SK-N-SH (cell line): ENCODE measurements around the gene PNPLA2. TPM values are rescaled to one million over a fixed set of nuclear protein-coding genes. Genes with fewer than 3 reads are reported as not detected.

ENCODE experiments used
- CTCF ChIA-PET: fragments of 300-600, 350-600 bp; formaldehyde crosslinking; extraction: SDS; loops from one replicate; lab custom pipeline; 2021; lab: Yijun Ruan, JAX
- POLR2A ChIA-PET: fragments of 350-600 bp; sonication (Branson Sonifier 250); formaldehyde crosslinking; extraction: SDS; loops from one replicate; lab custom pipeline; 2020; ENCODE audit warnings: antibody characterized with exemption, inconsistent platforms; lab: Yijun Ruan, JAX
- DNase-seq: peaks from one replicate; pipeline ENCODE4 v3.0.0; 2012
- H2AFZ ChIP-seq: fragments of 200-600 bp; sonication (generic); 2 replicates; pipeline ENCODE4 v1.8.1; 2016; ENCODE audit warnings: antibody characterized with exemption, mild to moderate bottlenecking, low read depth
- H3F3A ChIP-seq: fragments of 200-600 bp; sonication (generic); replicated peaks from 2 replicates; pipeline ENCODE3; 2016; ENCODE audit warnings: antibody characterized with exemption, mild to moderate bottlenecking; ENCODE audit not compliant: insufficient read depth
- H3K27ac ChIP-seq, 2 experiments: fragments of 200-500 bp in 1 of 2; fragments of 200-600 bp in 1 of 2; sonication (Bioruptor generic) in 1 of 2; sonication (generic), shearing (Covaris generic) in 1 of 2; 2 replicates each; pipeline versions ENCODE4 v1.5.1 to v1.6.1; 2014 to 2016; ENCODE audit warnings: low read depth in 2 of 2, inconsistent platforms in 1 of 2, low read length in 1 of 2, mild to moderate bottlenecking in 1 of 2, mixed read lengths in 1 of 2
- H3K27me3 ChIP-seq: fragments of 200-600 bp; sonication (generic), shearing (Covaris generic); 2 replicates; pipeline ENCODE4 v1.6.1; 2016; ENCODE audit warnings: mixed run types; ENCODE audit not compliant: insufficient read depth
- H3K36me3 ChIP-seq, 2 experiments: fragments of 200-500 bp in 1 of 2; fragments of 200-600 bp in 1 of 2; sonication (Bioruptor generic) in 1 of 2; sonication (generic) in 1 of 2; replicated peaks in 1 of 2; 2 replicates each; pipeline versions ENCODE3 to v1.5.1; 2014 to 2016; ENCODE audit warnings: low read length in 1 of 2, mild to moderate bottlenecking in 1 of 2; ENCODE audit not compliant: insufficient read depth in 2 of 2, control insufficient read depth in 1 of 2
- H3K4me1 ChIP-seq, 2 experiments: fragments of 200-500 bp in 1 of 2; fragments of 200-600 bp in 1 of 2; sonication (Bioruptor generic) in 1 of 2; sonication (generic), shearing (Covaris generic) in 1 of 2; 2 replicates each; pipeline versions ENCODE4 v1.5.1 to v1.6.1; 2014 to 2016; ENCODE audit warnings: low read depth in 1 of 2, low read length in 1 of 2, mixed run types in 1 of 2; ENCODE audit not compliant: insufficient read depth in 2 of 2, control insufficient read depth in 1 of 2
- H3K4me2 ChIP-seq: fragments of 200-600 bp; sonication (generic), shearing (Covaris generic); 2 replicates; pipeline ENCODE4 v1.6.1; 2017; ENCODE audit warnings: mixed run types
- H3K4me3 ChIP-seq, 2 experiments: fragments of 200-500 bp in 1 of 2; fragments of 200-600 bp in 1 of 2; sonication (Bioruptor generic) in 1 of 2; sonication (generic), shearing (Covaris generic) in 1 of 2; 2 replicates each; pipeline versions ENCODE4 v1.5.1 to v1.8.1; 2014 to 2016; ENCODE audit warnings: low read depth in 2 of 2, inconsistent platforms in 1 of 2, low read length in 1 of 2, mild to moderate bottlenecking in 1 of 2, mixed read lengths in 1 of 2, moderate library complexity in 1 of 2
- H3K79me2 ChIP-seq: fragments of 200-600 bp; sonication (generic); 2 replicates; pipeline ENCODE4 v1.8.1; 2017; ENCODE audit warnings: mild to moderate bottlenecking; ENCODE audit not compliant: insufficient read depth
- H3K9ac ChIP-seq: fragments of 200-600 bp; sonication (generic); 2 replicates; pipeline ENCODE4 v1.6.1; 2017; ENCODE audit warnings: mixed run types
- H3K9me2 ChIP-seq: fragments of 200-600 bp; sonication (generic); 2 replicates; pipeline ENCODE4 v1.6.1; 2017; ENCODE audit warnings: mixed run types
- H3K9me3 ChIP-seq: fragments of 200-600 bp; sonication (generic); 2 replicates; pipeline ENCODE4 v1.6.1; 2017; ENCODE audit warnings: mixed run types, mild to moderate bottlenecking, moderate library complexity
- H4K20me1 ChIP-seq: fragments of 200-600 bp; sonication (generic); 2 replicates; pipeline ENCODE4 v1.6.1; 2017; ENCODE audit warnings: mild to moderate bottlenecking, mixed run types; ENCODE audit not compliant: insufficient read depth
- FOSL2 ChIP-seq: IDR thresholded peaks from 2 replicates; pipeline ENCODE4 v1.4.0; 2012; ENCODE audit warnings: low read depth, mild to moderate bottlenecking, moderate library complexity, borderline replicate concordance
- FOXM1 ChIP-seq: IDR thresholded peaks from 2 replicates; pipeline ENCODE4 v1.4.0; 2012; ENCODE audit warnings: low read depth, mild to moderate bottlenecking
- NFIC ChIP-seq: IDR thresholded peaks from 2 replicates; pipeline ENCODE4 v1.4.0; 2012; ENCODE audit warnings: borderline replicate concordance
- RCOR1 ChIP-seq: fragments of 150-350 bp; IDR thresholded peaks from 2 replicates; pipeline ENCODE4 v1.6.1; 2017; ENCODE audit warnings: antibody characterized with exemption, low read length
- SIN3A ChIP-seq: IDR thresholded peaks from 2 replicates; pipeline ENCODE4 v1.6.1; 2012; ENCODE audit warnings: low read depth, mild to moderate bottlenecking, low read length, moderate library complexity, borderline replicate concordance
- TAF1 ChIP-seq: IDR thresholded peaks from 2 replicates; pipeline ENCODE4 v1.6.1; 2012; ENCODE audit warnings: low read depth, mild to moderate bottlenecking, low read length, moderate library complexity, borderline replicate concordance
- WGBS: methylation state at CpG from one replicate; pipeline ENCODE4 v1.1.6; 2017; ENCODE audit warnings: low lambda C conversion rate; 5-methylcytosine and 5-hydroxymethylcytosine counted together
- polyA plus RNA-seq, 3 experiments: library from polyadenylated mRNA; depleted of rRNA; stranded (reverse); fragments of >200 nt; gene quantifications; 2 replicates each; pipeline ENCODE4 v1.2.3, GENCODE V29; 2012
- TF ChIP-seq, protein P1 (sequence below): fragments of 200-600 bp; sonication (generic); IDR thresholded peaks from 2 replicates; pipeline ENCODE4 v1.6.1; 2017; ENCODE audit warnings: antibody characterized with exemption, mild to moderate bottlenecking, moderate library complexity
- TF ChIP-seq, protein P2 (sequence below): IDR thresholded peaks from 2 replicates; pipeline ENCODE4 v1.4.0; 2012; ENCODE audit warnings: low read depth, borderline replicate concordance

The PNPLA2 gene
- polyA plus RNA-seq, 1 of the 3 experiments (the other 2 are of a cell fraction) = 60.3 TPM

GRCh38 chr11:812390-812789 is 6.3 kb upstream of the PNPLA2 start (continued):
- TF ChIP-seq, protein P1, sequence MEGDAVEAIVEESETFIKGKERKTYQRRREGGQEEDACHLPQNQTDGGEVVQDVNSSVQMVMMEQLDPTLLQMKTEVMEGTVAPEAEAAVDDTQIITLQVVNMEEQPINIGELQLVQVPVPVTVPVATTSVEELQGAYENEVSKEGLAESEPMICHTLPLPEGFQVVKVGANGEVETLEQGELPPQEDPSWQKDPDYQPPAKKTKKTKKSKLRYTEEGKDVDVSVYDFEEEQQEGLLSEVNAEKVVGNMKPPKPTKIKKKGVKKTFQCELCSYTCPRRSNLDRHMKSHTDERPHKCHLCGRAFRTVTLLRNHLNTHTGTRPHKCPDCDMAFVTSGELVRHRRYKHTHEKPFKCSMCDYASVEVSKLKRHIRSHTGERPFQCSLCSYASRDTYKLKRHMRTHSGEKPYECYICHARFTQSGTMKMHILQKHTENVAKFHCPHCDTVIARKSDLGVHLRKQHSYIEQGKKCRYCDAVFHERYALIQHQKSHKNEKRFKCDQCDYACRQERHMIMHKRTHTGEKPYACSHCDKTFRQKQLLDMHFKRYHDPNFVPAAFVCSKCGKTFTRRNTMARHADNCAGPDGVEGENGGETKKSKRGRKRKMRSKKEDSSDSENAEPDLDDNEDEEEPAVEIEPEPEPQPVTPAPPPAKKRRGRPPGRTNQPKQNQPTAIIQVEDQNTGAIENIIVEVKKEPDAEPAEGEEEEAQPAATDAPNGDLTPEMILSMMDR = no peak
- no peak for TF ChIP-seq TAF1
- TF ChIP-seq SIN3A = no peak
- TF ChIP-seq NFIC = no peak
- TF ChIP-seq, protein P2, sequence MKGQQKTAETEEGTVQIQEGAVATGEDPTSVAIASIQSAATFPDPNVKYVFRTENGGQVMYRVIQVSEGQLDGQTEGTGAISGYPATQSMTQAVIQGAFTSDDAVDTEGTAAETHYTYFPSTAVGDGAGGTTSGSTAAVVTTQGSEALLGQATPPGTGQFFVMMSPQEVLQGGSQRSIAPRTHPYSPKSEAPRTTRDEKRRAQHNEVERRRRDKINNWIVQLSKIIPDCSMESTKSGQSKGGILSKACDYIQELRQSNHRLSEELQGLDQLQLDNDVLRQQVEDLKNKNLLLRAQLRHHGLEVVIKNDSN = no peak

- POLR2A ChIA-PET = no interaction called here
- CTCF ChIA-PET = interaction anchor here (1.1 kb wide), 1 partner anchor 86 kb away, joined by 3 read pairs; no protein-coding TSS in a partner anchor
- peaks cover 6 to 19% of the 10 kb centered on the region in 2 experiments; a peak in 2 of 4 replicates for H3K4me1 ChIP-seq
- no peak for TF ChIP-seq FOSL2
- TF ChIP-seq FOXM1 = no peak
- peaks cover 27 to 28% of the 10 kb centered on the region in 2 experiments for H3K36me3 ChIP-seq
- H3F3A ChIP-seq = peaks cover 37% of the 10 kb centered on the region
- no peak overlapping the region for H2AFZ ChIP-seq
- no peak overlapping the region for H3K27ac ChIP-seq
- H3K9ac ChIP-seq = no peak overlapping the region
- H3K79me2 ChIP-seq = peaks cover 44% of the 10 kb centered on the region
- H3K9me2 ChIP-seq = no peaks in the 10 kb centered on the region
- peaks cover 30% of the 10 kb centered on the region for H4K20me1 ChIP-seq
- H3K4me2 ChIP-seq = no peak overlapping the region
- H3K27me3 ChIP-seq = no peaks in the 10 kb centered on the region
- WGBS = 88% methylated on average over 4 of the region's 6 CpGs
- no peak overlapping the region for H3K4me3 ChIP-seq
- DNase-seq = no peak
- no peaks in the 10 kb centered on the region for H3K9me3 ChIP-seq
Observed at GRCh38 chr11:813072-813455, 5.7 kb upstream of the PNPLA2 start.

- H3K36me3 ChIP-seq = peaks cover 27 to 28% of the 10 kb centered on the region in 2 experiments
- TF ChIP-seq RCOR1 = no peak
- TF ChIP-seq SIN3A = peak; percentile 36; the same call in 1 of the 2 replicates
- TF ChIP-seq, all 33 proteins: peak for 1
- Histone ChIP-seq H3K4me3 (no peak overlapping the region), H3K4me1 (peaks cover under 1 to 21% of the 10 kb centered on the region in 2 experiments; a peak in 2 of 4 replicates), H3K27me3 (no peaks in the 10 kb centered on the region), H3F3A (peaks cover 34% of the 10 kb centered on the region), H3K9me2 (no peaks in the 10 kb centered on the region), H2AFZ (no peak overlapping the region), H3K79me2 (peaks cover 39% of the 10 kb centered on the region), H3K27ac (no peak overlapping the region), H3K4me2 (no peak overlapping the region), H3K9me3 (no peaks in the 10 kb centered on the region), H3K9ac (no peak overlapping the region), H4K20me1 (peaks cover 30% of the 10 kb centered on the region)
- WGBS = 85% methylated on average over 3 of the region's 9 CpGs
- no peak for DNase-seq
- ChIA-PET CTCF (no interaction called here), POLR2A (no interaction called here)
Observed at GRCh38 chr11:813456-814096, 5.1 kb upstream of the PNPLA2 start.
